DOHH2 (cell line): ENCODE results near the gene PREX1.

Experiments
- H3F3A ChIP-seq: fragments of 200-600 bp; sonication (generic), shearing (Covaris generic); 2 replicates; pipeline ENCODE4 v1.6.0; 2016; ENCODE audit warnings: antibody characterized with exemption, mild to moderate bottlenecking; ENCODE audit not compliant: control insufficient read depth, insufficient read depth
- H3K27ac ChIP-seq: fragments of 200-600 bp; sonication (generic); 2 replicates; pipeline ENCODE4 v1.5.1; 2014; ENCODE audit warnings: low read depth, mild to moderate bottlenecking, low read length, moderate library complexity
- H3K27me3 ChIP-seq: fragments of 200-600 bp; sonication (generic); 2 replicates; pipeline ENCODE4 v1.6.1; 2014; ENCODE audit warnings: mild to moderate bottlenecking, low read length, mixed read lengths; ENCODE audit not compliant: control insufficient read depth
- H3K36me3 ChIP-seq: fragments of 200-600 bp; sonication (generic); 2 replicates; pipeline ENCODE4 v1.6.1; 2014; ENCODE audit warnings: mild to moderate bottlenecking, low read length, moderate library complexity, mixed read lengths; ENCODE audit not compliant: control insufficient read depth
- H3K4me1 ChIP-seq: fragments of 200-600 bp; sonication (generic); 2 replicates; pipeline ENCODE4 v1.6.1; 2014; ENCODE audit warnings: mild to moderate bottlenecking, low read length, mixed read lengths; ENCODE audit not compliant: control insufficient read depth
- H3K4me2 ChIP-seq: fragments of 200-600 bp; sonication (generic); 2 replicates; pipeline ENCODE4 v1.6.0; 2014; ENCODE audit warnings: mild to moderate bottlenecking, low read length, moderate library complexity
- H3K4me3 ChIP-seq: fragments of 200-600 bp; sonication (generic); 2 replicates; pipeline ENCODE4 v1.5.1; 2014; ENCODE audit warnings: mild to moderate bottlenecking, low read length, mixed read lengths
- H3K79me2 ChIP-seq: fragments of 200-600 bp; sonication (generic); 2 replicates; pipeline ENCODE4 v1.6.1; 2014; ENCODE audit warnings: mild to moderate bottlenecking, low read length, mixed read lengths; ENCODE audit not compliant: control insufficient read depth
- H3K9me2 ChIP-seq: fragments of 200-600 bp; sonication (generic); replicated peaks from 2 replicates; pipeline ENCODE4 v1.6.1; 2014; ENCODE audit warnings: mild to moderate bottlenecking, low read length, mixed read lengths; ENCODE audit not compliant: control insufficient read depth
- H3K9me3 ChIP-seq: fragments of 200-600 bp; sonication (generic); 2 replicates; pipeline ENCODE4 v1.6.1; 2014; ENCODE audit warnings: antibody characterized with exemption, low read length, mixed read lengths; ENCODE audit not compliant: control insufficient read depth, insufficient read depth
- H4K20me1 ChIP-seq: fragments of 200-600 bp; sonication (generic); 2 replicates; pipeline ENCODE4 v1.6.0; 2014; ENCODE audit warnings: low read depth, mild to moderate bottlenecking, antibody characterized with exemption, low read length, moderate library complexity; ENCODE audit not compliant: control insufficient read depth, insufficient read depth
- CTCF ChIP-seq: fragments of 200-600 bp; sonication (generic); IDR thresholded peaks from one replicate; pipeline ENCODE4 v1.5.1; 2014; ENCODE audit warnings: antibody characterized with exemption, mild to moderate bottlenecking, low read depth, low read length; ENCODE audit not compliant: poor library complexity, severe bottlenecking
- EZH2phosphoT487 ChIP-seq: fragments of 200-600 bp; sonication (generic); IDR thresholded peaks from 2 replicates; pipeline ENCODE4 v1.6.1; 2017; ENCODE audit warnings: borderline replicate concordance, mild to moderate bottlenecking, antibody characterized with exemption, low read length, moderate library complexity, mixed read lengths

Gene PREX1

GRCh38 chr20:48647858-48648257 lies 179.9 kb downstream of the PREX1 start:
- no peaks in the 10 kb centered on the region for H3K9me3 ChIP-seq
- TF ChIP-seq CTCF, result no peak
- TF ChIP-seq EZH2phosphoT487, result no peak
- H3F3A ChIP-seq, result no peaks in the 10 kb centered on the region
- no peaks in the 10 kb centered on the region for H3K9me2 ChIP-seq
- no peaks in the 10 kb centered on the region for H3K4me1 ChIP-seq
- H3K79me2 ChIP-seq, result no peaks in the 10 kb centered on the region
- no peaks in the 10 kb centered on the region for H4K20me1 ChIP-seq
- H3K27me3 ChIP-seq, result no peaks in the 10 kb centered on the region
- no peak overlapping the region for H3K4me2 ChIP-seq
- H3K4me3 ChIP-seq, result no peak overlapping the region
- no peaks in the 10 kb centered on the region for H3K36me3 ChIP-seq
- no peak overlapping the region for H3K27ac ChIP-seq

GRCh38 chr20:48645666-48646065 lies 182.1 kb downstream of the PREX1 start:
- H3F3A ChIP-seq, result no peaks in the 10 kb centered on the region
- no peak overlapping the region for H3K4me2 ChIP-seq
- no peak overlapping the region for H3K27ac ChIP-seq
- no peaks in the 10 kb centered on the region for H3K9me2 ChIP-seq
- no peaks in the 10 kb centered on the region for H4K20me1 ChIP-seq
- H3K9me3 ChIP-seq, result no peaks in the 10 kb centered on the region
- no peak for TF ChIP-seq EZH2phosphoT487
- TF ChIP-seq CTCF, result no peak
- no peak overlapping the region for H3K4me3 ChIP-seq
- no peaks in the 10 kb centered on the region for H3K4me1 ChIP-seq
- H3K27me3 ChIP-seq, result no peaks in the 10 kb centered on the region
- no peaks in the 10 kb centered on the region for H3K36me3 ChIP-seq
- H3K79me2 ChIP-seq, result no peaks in the 10 kb centered on the region

GRCh38 chr20:48644286-48644828 lies 183.4 kb downstream of the PREX1 start:
- no peak overlapping the region for H3K4me3 ChIP-seq
- H3K4me2 ChIP-seq, result no peak overlapping the region
- no peaks in the 10 kb centered on the region for H3K4me1 ChIP-seq
- no peak overlapping the region for H3K27ac ChIP-seq
- no peaks in the 10 kb centered on the region for H3K9me2 ChIP-seq
- no peaks in the 10 kb centered on the region for H3K79me2 ChIP-seq
- no peaks in the 10 kb centered on the region for H4K20me1 ChIP-seq
- no peaks in the 10 kb centered on the region for H3F3A ChIP-seq
- TF ChIP-seq CTCF (no peak), EZH2phosphoT487 (no peak)
- no peaks in the 10 kb centered on the region for H3K9me3 ChIP-seq
- H3K27me3 ChIP-seq, result no peaks in the 10 kb centered on the region
- no peaks in the 10 kb centered on the region for H3K36me3 ChIP-seq
